HG03025 (cell line): ENCODE data around the gene MCTP2.

Source experiments
- ATAC-seq: cut with Tn5 transposase; IDR thresholded peaks from one replicate; pipeline ENCODE4 v1.9.1; 2021; ENCODE audit warnings: mild to moderate bottlenecking, moderate library complexity; ENCODE audit not compliant: unreplicated experiment, low FRiP score

The MCTP2 gene, protein sequence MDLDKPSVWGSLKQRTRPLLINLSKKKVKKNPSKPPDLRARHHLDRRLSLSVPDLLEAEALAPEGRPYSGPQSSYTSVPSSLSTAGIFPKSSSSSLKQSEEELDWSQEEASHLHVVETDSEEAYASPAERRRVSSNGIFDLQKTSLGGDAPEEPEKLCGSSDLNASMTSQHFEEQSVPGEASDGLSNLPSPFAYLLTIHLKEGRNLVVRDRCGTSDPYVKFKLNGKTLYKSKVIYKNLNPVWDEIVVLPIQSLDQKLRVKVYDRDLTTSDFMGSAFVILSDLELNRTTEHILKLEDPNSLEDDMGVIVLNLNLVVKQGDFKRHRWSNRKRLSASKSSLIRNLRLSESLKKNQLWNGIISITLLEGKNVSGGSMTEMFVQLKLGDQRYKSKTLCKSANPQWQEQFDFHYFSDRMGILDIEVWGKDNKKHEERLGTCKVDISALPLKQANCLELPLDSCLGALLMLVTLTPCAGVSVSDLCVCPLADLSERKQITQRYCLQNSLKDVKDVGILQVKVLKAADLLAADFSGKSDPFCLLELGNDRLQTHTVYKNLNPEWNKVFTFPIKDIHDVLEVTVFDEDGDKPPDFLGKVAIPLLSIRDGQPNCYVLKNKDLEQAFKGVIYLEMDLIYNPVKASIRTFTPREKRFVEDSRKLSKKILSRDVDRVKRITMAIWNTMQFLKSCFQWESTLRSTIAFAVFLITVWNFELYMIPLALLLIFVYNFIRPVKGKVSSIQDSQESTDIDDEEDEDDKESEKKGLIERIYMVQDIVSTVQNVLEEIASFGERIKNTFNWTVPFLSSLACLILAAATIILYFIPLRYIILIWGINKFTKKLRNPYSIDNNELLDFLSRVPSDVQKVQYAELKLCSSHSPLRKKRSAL

DNA sequence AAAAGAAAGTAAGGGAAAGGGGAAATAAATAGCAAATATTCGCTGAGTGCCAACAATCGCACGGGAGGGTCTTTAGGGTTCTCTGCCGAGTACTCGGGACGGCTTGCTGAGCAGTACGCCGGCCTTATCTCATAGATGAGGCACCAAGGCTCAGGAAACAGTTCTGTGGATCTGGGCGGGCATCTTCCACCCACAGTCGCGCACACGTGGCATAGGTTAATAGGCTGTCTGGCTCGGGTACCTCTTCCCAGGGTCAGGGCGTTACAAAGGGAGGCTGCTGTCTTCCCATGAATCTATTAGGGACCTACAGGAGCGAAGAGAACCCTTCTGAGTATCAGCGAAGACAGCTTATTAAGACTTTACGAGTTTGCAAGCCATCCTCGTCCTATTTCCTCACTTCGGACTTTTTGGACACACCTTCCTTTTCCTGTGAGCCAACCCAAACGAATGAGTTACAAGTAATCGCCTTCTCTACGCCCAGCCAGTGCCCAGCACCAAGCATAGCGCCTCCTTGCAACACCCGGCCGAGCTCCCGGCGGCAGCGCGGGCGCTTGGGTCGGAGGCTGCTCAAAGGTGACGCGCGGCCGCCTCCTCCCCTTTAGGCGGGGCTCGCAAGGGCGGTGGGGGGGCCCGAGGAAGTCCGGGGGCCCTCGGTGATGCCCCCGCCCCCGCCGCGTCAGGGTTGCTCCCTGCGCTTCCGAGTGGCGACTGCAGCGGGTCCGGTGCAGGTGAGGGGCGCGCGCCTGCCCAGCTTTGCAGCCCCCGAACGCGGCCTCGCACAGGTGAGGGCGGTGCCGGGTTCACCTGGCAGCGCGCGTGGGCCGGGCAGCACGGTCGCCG is at the start of gene MCTP2:
MCTP2 (plus strand) TSS at position 679 of the 840 bp plus-strand sequence. CDS start 66,705 bp downstream, outside the sequence.
- ATAC-seq, result peak; percentile 44

DNA sequence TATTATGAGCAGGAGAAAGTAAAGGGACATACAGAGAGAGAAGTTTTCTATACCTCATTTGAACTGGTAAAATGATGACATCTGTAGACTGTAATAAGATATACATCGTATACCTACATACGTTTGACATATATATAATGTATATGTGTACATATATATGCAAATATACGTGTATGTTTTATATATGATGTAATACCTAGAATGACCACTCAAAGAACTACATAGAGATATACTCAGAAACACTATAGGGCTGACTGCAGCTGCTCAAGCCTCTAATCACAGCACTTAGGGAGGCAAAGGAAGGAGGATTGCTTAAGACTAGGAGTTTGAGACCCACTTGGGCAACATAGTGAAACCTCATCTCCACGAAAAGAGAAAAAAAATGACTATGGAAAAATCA is 48.5 kb upstream of the MCTP2 start:
- no peak for ATAC-seq

DNA sequence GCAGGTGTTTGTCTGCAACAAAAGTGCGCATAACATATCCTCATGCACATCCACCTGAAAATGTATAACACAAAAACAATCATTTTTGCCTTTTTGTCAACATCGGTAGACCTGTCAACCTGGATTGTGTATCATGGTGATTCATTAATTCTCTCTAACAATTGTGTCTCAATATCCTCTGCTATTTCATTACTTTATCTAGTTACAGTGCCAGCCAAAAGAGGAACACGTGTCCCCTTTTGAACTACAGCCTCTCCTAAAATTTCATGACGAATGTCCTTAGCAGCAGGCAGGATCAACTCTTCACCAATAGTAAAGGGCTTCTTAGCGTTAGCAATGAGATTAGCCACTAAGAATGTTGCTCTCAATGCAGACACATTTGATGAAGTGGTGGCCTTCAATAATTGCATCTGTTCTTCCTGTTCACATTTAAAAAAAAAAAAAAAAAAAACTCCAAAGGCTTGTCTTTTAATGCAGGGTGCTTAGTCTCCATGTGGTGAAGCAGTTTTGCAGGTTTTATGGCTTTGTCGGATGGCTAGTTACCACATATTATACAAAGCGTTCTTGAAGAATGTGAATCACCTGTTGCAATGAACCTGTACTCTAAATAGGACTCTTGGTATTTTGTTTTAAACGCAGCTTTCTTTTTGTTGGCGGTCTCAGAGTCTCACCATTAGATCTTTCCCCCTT is 45.7 kb upstream of the MCTP2 start:
- no peak for ATAC-seq

DNA sequence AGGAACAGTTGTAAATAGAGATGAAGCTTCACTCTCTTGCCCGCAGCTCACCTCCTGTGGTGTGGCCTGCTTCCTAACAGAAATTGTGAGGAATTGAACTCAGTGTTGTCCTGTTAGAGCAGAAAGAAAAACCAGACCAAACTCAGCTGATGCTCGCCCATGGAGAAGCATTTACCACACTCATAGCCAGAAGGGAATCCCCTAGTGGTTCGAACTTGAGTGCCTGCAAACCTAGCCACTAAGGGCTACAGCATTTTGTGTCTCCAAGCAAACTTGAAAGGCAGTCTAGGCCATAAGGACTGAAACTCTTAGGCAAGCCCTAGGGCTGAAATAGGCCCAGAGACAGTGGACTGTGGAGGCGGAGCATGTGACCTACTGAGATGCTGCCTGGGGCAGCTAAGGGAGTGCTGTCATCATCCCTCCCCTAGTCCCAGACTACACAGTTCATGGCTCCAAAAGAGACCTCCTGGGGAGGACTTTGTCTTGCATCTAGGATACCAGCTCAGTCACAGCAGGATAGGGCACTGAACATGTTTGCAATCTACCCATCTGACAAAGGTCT is 44.5 kb upstream of the MCTP2 start:
- ATAC-seq, result no peak

DNA sequence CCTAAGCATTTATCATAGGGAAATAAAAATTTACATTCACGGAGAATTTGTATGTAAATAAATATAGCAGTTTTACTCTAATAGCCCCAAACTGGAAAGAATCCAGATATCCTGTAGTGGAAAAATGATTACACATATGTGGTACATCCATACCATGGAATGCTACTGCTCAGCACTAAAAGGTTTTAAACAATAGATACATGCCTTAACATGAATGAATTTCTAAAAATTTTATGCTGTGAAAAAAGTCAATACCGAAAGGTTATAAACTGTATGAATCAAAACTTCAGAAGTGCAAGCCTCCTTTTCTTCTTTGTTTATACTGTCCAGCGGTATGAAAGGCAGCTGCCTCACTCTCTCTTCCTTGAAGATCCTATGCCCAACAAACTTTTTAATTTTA is 37.5 kb upstream of the MCTP2 start:
- ATAC-seq, result no peak

DNA sequence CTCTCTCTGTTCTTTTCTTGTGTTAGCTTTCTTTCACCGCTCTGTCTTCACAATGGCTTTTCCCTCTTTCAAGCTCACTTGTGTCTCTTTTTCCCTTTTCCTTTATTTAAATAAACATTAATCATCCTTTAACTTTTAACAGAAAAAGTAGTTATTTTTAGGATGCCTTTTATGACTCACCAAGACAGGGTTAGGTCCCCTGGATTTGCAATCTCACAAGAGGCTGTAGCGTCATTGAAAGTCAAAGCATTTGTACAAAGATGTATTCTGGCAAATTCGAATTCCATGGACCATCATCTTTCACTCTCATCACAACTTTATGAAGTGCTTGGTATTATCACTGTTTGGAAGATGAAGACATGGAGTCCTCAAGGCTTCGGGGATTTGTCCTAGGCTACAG is 34.8 kb upstream of the MCTP2 start:
- ATAC-seq, result no peak

DNA sequence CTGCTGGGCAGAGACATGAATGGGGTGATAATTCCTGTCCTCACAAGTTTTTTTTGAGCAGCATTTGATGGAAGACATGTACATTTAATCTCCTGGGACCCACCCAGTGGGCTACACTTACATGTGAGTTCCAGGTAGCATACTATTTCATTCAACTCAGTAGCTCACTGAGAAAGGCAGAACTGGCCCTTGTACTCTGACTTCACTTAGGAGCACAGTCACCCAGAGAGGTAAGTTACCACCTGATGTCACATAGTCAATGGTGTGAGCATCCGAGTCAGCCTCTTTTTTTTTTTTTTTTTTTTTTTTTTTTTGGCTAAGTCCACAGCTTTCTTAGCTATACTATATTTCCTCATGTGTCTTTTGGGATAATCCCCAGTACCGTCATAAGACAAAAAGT is 32.7 kb upstream of the MCTP2 start:
- no peak for ATAC-seq

DNA sequence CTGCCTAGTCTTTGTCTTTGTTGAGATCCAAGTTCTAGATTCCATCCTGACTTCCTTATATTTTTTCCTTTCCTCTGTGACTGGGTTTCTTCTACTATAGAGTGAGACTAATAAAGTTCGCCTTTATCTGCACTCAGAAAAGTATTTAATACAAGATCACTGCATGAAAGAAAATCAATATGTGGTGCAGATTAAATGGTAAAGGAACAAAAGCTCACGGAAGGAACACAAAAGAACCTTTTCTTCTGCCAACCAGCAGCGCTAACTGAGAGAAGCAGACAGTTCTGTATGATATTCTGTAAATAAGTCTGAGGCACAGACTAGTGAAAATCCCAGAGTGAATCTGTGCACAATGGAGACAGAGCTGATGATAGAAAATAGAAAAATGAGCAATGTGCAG is 31.6 kb upstream of the MCTP2 start:
- no peak for ATAC-seq

DNA sequence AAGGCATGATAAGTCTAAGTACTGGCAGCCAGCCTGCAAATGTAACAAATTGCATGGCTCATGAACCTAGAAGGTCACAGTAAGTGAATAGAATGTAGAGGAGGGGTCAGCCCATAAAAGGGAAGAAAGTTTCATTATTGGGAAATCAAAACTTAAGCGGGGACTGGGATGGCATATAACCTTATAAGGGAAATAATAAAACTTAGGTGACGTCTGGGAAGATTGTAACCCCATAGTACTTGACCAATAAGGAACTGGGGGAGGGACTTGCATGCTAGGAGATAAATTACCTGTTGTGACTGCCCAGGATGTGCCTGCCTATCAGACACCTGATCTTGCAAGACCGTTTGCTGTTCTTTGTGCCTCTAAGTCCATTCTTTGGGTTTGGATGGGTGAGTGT is 28.1 kb upstream of the MCTP2 start:
- no peak for ATAC-seq

DNA sequence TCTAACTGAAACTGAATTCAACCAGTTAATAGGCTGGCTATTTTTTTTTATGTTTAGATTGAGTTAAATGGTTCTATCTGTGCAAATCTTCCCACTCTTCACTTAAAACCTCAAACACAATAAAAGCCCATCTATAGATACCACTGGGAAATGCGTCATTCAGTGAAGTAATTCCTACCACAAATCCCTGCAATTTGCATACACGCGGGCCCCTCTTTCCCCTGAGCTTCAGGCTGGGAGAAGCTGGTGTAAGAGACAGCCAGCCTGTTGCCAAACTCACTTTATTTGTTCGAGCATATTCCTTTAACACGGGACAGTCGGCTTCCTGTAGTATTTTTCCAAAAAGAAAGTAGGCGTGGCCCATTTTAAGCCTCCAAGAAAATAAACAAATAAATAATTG is 26.0 kb upstream of the MCTP2 start:
- no peak for ATAC-seq

DNA sequence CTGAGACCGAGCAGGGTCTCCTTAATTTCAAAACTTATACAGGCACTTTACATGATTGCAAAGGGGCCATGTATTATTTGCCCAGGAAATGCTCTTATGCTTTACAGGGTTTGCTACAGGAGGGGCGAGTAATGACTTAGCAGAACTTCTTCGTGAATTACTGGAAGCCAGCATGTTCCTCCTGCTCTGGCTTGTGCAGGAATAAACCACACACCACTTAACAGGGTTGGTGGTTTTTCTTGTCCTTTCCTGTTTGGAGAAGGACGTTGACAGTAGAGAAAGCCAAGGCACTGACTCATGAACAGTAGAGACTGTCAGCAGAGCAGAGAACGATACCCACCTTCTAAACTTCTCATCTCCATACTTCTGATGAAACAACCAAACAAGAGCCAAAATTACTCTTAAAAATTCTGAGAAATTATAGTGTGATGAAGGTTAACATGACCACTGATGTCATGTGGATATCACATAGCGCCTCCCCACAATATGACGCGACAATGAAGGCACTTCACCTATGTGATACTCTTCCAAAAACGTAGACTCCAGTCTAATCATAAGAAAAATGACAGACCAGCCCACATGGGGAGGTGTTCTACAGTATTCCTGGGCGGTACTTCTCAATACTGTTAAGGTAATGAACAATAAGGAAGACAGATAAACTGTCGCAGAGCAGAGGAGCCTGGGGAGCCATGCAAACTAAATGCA is 24.7 kb upstream of the MCTP2 start:
- no peak for ATAC-seq

DNA sequence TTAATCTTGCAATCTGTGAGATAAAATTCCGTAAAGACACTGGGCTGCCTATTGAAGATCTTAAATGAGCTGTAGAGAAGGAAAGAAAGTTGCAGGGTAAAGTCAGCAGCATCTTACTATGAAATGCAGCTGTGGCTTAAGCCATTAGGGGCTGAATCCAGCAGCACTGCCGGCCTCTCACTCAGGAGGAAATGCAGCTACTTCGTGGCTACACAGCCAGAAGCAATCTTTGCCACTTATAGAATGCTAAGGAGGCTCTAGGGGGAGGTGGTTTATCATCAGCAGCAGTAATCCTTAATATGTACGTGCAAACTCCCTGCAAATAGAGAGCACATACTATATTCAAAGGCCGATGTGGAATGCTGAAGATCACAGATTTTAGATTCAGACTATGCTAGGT is 19.1 kb upstream of the MCTP2 start:
- no peak for ATAC-seq

DNA sequence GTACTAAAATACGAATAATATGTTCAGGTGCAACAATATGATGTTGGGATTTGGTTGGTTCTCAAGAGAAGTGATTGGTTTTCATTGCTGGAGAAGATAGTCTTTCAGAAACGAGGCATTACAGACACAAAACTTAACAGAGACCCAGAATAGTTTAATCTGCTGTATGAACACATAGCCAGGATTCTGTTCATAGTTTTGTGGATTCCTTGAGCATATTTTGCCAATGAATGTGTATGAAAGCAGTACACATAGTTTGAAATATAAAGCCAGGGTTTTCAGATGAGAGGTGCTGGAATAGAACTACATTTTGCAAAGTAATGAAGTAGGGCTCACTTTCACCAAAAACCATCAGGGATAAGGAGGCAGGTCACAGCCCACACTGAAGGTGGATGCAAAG is 5.7 kb upstream of the MCTP2 start:
- ATAC-seq, result no peak

DNA sequence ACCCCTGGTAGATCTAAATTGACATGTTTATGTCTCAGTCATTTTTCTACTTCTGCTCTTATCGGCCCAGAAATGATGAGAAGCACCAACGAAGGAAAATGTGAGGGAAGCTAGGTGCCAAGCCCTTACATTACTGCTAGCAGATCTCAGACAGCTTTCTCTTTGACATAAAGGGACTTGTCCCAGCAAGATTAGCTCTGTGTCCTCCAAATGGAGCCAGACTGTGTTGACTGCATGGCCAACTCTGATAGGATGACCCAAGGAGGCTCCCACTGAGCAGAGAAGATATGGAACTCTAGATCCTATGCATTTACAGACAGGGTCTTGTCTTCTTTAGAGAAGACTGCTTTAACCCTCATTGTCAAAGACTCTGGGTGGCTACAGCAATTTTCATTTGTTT is 2.8 kb upstream of the MCTP2 start:
- ATAC-seq, result no peak

DNA sequence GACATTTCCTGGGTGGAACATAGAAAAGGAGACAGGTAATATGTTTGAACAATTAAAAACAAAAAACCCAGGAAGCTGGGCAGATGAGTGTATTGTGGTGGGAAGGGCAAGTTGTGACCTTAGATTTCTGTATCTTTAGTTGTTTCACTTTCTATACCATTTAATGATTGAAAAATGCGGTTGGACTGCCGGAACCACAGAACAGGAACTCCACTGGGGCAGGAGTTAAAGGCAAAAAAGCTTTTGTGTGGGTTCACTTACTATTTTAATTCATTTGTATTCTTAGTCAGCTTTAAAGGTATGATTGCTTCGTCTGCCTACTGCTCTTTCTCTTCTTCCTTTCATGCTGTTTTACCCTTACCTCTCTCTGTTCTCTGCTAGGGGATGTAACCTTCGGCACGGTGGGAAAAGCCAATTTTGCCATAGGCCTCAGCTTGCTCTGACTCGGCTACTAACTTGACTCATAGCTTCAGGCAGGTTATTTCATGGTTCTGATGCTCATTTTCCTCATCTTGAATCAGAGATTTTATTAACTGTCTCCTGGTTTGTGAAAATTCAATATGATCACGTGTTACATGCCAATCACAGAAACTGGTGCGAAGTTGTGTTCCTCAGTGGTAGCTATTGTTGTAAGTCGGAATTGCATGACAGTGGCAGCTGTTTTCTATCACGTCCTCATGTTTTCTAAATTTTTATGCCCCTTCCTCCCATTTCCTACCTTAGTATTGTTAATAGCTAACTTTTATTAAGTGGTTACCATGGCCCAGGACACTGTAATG is 1.6 kb upstream of the MCTP2 start:
- peak; percentile 65 for ATAC-seq

DNA sequence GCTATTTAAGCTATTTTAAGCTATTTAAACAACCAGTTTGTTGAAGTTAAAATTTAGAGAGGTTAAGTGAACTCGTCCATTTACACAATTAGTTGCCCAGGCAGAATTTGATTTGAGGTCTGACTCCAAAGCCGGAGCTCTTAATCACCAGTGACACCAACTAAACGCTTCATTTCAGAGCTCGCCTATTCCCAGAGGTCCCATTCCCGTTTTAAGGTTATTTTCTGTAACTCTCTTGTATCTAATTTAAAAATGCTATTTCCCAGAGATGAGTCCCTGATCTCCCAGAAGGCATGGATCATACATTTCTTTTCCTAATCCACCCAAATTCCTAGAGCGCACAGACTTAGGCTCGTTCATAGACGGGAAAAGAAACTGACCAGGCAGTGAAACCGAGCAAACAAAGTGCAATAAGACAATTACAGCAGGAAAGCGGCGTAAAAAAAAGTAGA is 904 bp upstream of the MCTP2 start:
- ATAC-seq, result no peak

DNA sequence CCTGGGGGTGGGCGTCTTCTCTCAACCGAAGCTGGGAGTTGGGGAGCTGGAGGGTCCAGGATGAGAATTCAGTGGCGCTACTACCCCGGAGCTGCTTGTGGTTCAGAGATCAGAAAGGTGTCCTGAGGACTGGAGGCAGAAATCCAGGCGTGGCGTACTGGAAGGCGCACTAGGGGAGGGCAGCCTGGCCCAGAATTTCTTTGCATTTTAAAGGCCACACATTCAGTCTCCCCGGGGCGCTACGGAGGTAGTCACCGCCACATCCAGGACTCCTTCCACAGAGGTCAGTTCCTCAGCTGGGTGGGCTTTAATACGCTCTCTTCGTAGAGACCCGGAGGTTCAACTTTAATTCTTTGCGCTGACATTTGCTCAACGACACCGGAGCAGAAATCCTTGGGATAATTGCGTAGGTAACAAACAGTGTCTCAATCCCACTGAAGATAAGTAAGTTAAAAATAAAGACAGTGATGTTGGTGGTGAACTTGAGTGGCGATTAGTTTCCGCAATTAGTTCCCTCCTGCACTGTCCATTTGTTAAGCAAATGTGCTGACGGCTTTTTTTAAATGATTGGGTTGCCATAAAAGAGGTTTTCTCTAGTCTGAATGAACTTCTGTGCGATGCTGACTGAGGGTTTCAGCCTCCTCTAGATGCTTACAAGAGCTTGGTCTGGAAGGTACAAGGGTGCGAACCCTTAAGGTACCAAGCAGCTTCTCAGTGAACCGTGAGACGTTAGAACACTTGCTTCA is 535 bp downstream of the MCTP2 start:
- ATAC-seq, result no peak

DNA sequence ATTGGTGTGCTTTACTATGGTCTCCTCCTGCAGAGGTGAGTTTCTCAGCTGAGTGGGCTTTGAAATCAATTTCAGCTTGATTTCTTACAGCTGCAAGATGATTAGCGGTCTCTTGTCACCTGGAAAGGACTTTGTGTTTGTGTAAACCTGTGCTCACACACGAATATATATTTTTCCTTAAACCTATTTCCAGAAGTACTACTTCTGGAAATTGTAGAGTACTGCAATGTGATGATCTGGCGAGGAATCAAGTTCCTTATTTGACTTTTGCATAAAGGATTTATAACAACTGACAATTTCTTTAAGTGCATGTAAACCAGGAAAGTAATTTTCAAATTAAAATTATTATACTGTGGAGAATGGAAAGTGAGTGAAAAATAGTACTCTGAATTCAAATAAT is 2.1 kb downstream of the MCTP2 start:
- no peak for ATAC-seq
